GM23248 (cell line): ENCODE data around the gene IGFL4. TPM values are rescaled to one million over a fixed set of nuclear protein-coding genes. Genes with fewer than 3 reads are reported as not detected.

Experiments
- DNase-seq: peaks from one replicate; pipeline ENCODE4 v3.0.0-alpha.2; 2015
- H2AFZ ChIP-seq: fragments of 200-600 bp; sonication (generic); 2 replicates; pipeline ENCODE4 v1.6.1; 2016; ENCODE audit warnings: antibody characterized with exemption
- H3F3A ChIP-seq: fragments of 200-600 bp; sonication (generic); 2 replicates; pipeline ENCODE4 v1.6.1; 2016; ENCODE audit warnings: mild to moderate bottlenecking, antibody characterized with exemption, mixed run types; ENCODE audit not compliant: insufficient read depth
- H3K27ac ChIP-seq: fragments of 200-600 bp; sonication (generic); 2 replicates; pipeline ENCODE4 v1.5.1; 2016; ENCODE audit warnings: mild to moderate bottlenecking
- H3K27me3 ChIP-seq: fragments of 200-600 bp; sonication (generic); replicated peaks from 2 replicates; pipeline ENCODE4 v1.6.1; 2016; ENCODE audit warnings: mild to moderate bottlenecking; ENCODE audit not compliant: insufficient read depth
- H3K36me3 ChIP-seq: fragments of 200-600 bp; sonication (generic); 2 replicates; pipeline ENCODE4 v1.6.1; 2016; ENCODE audit warnings: low read depth, mild to moderate bottlenecking
- H3K4me1 ChIP-seq: fragments of 200-600 bp; sonication (generic); 2 replicates; pipeline ENCODE4 v1.6.1; 2016; ENCODE audit warnings: mild to moderate bottlenecking; ENCODE audit not compliant: insufficient read depth
- H3K4me2 ChIP-seq: fragments of 200-600 bp; sonication (generic); one replicate; pipeline ENCODE4 v1.6.1; 2016; ENCODE audit warnings: mild to moderate bottlenecking; ENCODE audit not compliant: unreplicated experiment
- H3K4me3 ChIP-seq: fragments of 200-600 bp; sonication (generic); 2 replicates; pipeline ENCODE4 v1.5.1; 2016; ENCODE audit warnings: mild to moderate bottlenecking
- H3K79me2 ChIP-seq: fragments of 200-600 bp; sonication (generic); 2 replicates; pipeline ENCODE4 v1.6.1; 2016; ENCODE audit warnings: mild to moderate bottlenecking; ENCODE audit not compliant: insufficient read depth
- H3K9ac ChIP-seq: fragments of 200-600 bp; sonication (generic); 2 replicates; pipeline ENCODE4 v1.6.1; 2016; ENCODE audit warnings: mild to moderate bottlenecking
- H3K9me2 ChIP-seq: fragments of 200-600 bp; sonication (generic); 2 replicates; pipeline ENCODE4 v1.6.1; 2016; ENCODE audit warnings: mixed run types, mild to moderate bottlenecking, moderate library complexity; ENCODE audit not compliant: insufficient read depth
- H3K9me3 ChIP-seq: fragments of 200-600 bp; sonication (generic); one replicate; pipeline ENCODE4 v1.6.1; 2017; ENCODE audit warnings: low read depth
- H4K20me1 ChIP-seq: fragments of 200-600 bp; sonication (generic); 2 replicates; pipeline ENCODE4 v1.6.0; 2016; ENCODE audit not compliant: insufficient read depth
- EZH2 ChIP-seq: fragments of 200-600 bp; sonication (generic); IDR thresholded peaks from 2 replicates; pipeline ENCODE4 v1.6.1; 2018; ENCODE audit warnings: antibody characterized with exemption, mild to moderate bottlenecking; ENCODE audit not compliant: insufficient read depth, poor library complexity, severe bottlenecking
- EZH2phosphoT487 ChIP-seq: fragments of 200-600 bp; sonication (generic); IDR thresholded peaks from 2 replicates; pipeline ENCODE4 v1.6.1; 2018; ENCODE audit warnings: antibody characterized with exemption, moderate library complexity, mild to moderate bottlenecking, low read depth; ENCODE audit not compliant: insufficient read depth
- WGBS, 2 experiments: methylation state at CpG; one replicate each; pipeline ENCODE4 v1.1.6; 2015 to 2017; ENCODE audit warnings: low lambda C conversion rate in 2 of 2, low coverage in 1 of 2; ENCODE audit errors: missing lambda C conversion rate in 2 of 2; 5-methylcytosine and 5-hydroxymethylcytosine counted together
- in situ Hi-C: fragments of 300-500 bp; cut with MboI; formaldehyde crosslinking; loops from 2 replicates; pipeline ENCODE4 v1.15.0; 2020
- polyA plus RNA-seq: library from polyadenylated mRNA; unstranded; fragments of >200 nt; fragmentation: Nextera tagmentation; extraction: Ambion mirVana; gene quantifications from 2 replicates; pipeline ENCODE4 v1.2.1, GENCODE V29; 2016
- total RNA-seq: library from RNA; depleted of rRNA; stranded (reverse); fragments of >200 nt; shearing (Covaris generic); gene quantifications from 2 replicates; pipeline ENCODE4 v1.2.3, GENCODE V29; 2014

IGFL4 gene
- total and polyA plus RNA-seq, 2 experiments from 2014 or later: not detected

DNA sequence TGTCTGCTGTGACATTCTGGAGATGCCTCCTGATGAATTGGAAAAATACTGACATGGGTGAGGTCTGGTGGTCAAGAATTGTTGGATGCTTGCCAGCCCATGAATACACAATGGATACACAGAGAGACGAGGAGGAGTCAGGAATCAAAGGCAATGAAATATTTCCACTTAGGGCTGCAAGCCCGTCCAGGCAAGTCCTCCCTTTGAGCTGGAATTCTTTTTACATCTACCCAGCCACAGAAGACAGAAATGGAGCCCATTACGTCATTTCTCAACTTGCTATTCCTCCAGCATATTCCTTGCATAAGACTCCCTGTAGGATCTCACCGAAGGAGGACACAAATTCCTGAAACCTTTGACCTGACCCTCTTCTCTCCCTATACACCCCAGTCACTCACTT lies 15.7 kb upstream of the IGFL4 start:
- H3K27ac ChIP-seq: no peak overlapping the region
- WGBS, 2 experiments: 33 to 34% methylated on average over 4 of the region's 4 CpGs
- no peak for TF ChIP-seq EZH2phosphoT487
- TF ChIP-seq EZH2: no peak
- no peaks in the 10 kb centered on the region for H3K4me1 ChIP-seq
- no peak for DNase-seq
- H3K4me2 ChIP-seq: no peak overlapping the region
- in situ Hi-C loops: no loop called here
- no peaks in the 10 kb centered on the region for H4K20me1 ChIP-seq
- H3K36me3 ChIP-seq: no peaks in the 10 kb centered on the region
- no peak overlapping the region for H2AFZ ChIP-seq
- H3K9me3 ChIP-seq: no peaks in the 10 kb centered on the region
- no peaks in the 10 kb centered on the region for H3F3A ChIP-seq
- no peak overlapping the region for H3K9ac ChIP-seq
- H3K9me2 ChIP-seq: no peaks in the 10 kb centered on the region
- peaks cover 81% of the 10 kb centered on the region for H3K27me3 ChIP-seq
- no peak overlapping the region for H3K4me3 ChIP-seq
- H3K79me2 ChIP-seq: no peaks in the 10 kb centered on the region

DNA sequence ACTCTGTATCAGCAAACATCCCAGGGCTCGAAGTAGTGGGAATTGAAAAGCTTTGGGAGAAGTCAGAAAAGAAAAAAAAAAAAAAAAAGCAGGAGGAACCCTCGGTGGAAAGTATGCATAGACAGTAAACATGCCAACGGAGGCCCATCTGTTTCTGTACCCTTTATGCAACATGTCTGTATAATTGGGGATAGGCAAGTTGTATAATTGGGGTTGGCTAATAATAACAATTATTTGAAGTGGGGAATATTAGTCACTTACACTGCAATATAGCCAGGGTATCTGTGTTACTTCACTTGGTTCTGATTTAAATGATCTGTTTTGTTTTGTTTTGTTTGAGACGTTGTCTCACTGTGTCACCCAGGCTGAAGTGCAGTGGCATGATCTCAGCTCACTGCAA lies 12.1 kb upstream of the IGFL4 start:
- Histone ChIP-seq H3K4me2 (no peak overlapping the region), H3F3A (no peaks in the 10 kb centered on the region), H3K27ac (no peak overlapping the region), H3K4me3 (no peak overlapping the region), H4K20me1 (no peaks in the 10 kb centered on the region), H3K9me2 (no peaks in the 10 kb centered on the region), H3K9me3 (no peaks in the 10 kb centered on the region), H2AFZ (no peak overlapping the region), H3K9ac (no peak overlapping the region), H3K36me3 (no peaks in the 10 kb centered on the region), H3K27me3 (peaks cover 79% of the 10 kb centered on the region), H3K4me1 (no peaks in the 10 kb centered on the region), H3K79me2 (no peaks in the 10 kb centered on the region)
- WGBS, 2 experiments: 11 to 20% methylated on average over 4 of the region's 4 CpGs
- TF ChIP-seq EZH2phosphoT487 (no peak), EZH2 (no peak)
- in situ Hi-C loops: no loop called here
- DNase-seq: no peak

DNA sequence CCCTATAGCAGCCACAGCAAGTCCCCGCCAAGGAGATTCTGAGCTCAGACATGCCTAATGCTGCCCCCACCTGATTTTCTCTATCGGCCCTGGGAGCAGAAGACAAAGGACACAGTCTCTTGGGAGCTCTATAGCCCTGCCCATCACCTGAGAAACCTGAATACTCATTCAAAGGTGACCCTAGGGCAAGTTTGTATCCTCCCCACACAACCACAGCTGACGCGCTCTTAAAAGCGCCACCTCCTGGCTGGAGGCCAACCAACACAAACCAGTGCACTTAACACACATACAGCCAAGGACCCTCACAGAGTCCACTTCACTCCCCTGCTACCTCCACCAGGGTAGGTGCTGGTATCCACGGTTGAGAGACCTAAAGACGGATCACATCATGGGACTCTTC lies 8.8 kb upstream of the IGFL4 start:
- Histone ChIP-seq H3K4me3 (no peak overlapping the region), H3K36me3 (no peaks in the 10 kb centered on the region), H2AFZ (no peak overlapping the region), H3F3A (no peaks in the 10 kb centered on the region), H3K79me2 (no peaks in the 10 kb centered on the region), H3K9ac (no peak overlapping the region), H3K27me3 (peaks cover 76% of the 10 kb centered on the region), H3K4me2 (no peak overlapping the region), H3K27ac (no peak overlapping the region), H3K9me3 (no peaks in the 10 kb centered on the region), H4K20me1 (no peaks in the 10 kb centered on the region), H3K4me1 (no peaks in the 10 kb centered on the region), H3K9me2 (no peaks in the 10 kb centered on the region)
- TF ChIP-seq EZH2 (no peak), EZH2phosphoT487 (no peak)
- no peak for DNase-seq
- 18 to 27% methylated on average over 7 of the region's 7 CpGs for WGBS, 2 experiments
- in situ Hi-C loops: no loop called here

DNA sequence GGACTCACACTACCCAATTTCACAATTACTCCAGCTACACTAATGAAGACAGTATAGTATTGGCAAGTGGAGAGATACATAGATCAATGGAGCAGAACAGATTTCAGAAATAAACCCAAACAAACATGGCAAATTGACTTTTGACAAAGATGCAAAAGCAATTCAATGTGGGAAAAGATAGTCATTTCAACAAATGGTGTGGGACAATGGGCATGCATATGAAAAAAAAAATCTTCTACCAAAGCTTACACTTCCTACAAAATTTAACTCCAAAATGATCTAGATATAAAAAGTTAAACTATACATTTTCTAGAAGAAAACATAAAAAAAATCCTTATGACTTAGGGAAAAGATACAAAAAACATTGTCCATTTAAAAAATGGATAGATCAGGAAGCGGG lies 2.7 kb upstream of the IGFL4 start:
- in situ Hi-C loops: no loop called here
- Histone ChIP-seq H3K9me3 (no peaks in the 10 kb centered on the region), H3K27me3 (peaks cover 84% of the 10 kb centered on the region), H2AFZ (no peak overlapping the region), H3K9me2 (no peaks in the 10 kb centered on the region), H4K20me1 (no peaks in the 10 kb centered on the region), H3K36me3 (no peaks in the 10 kb centered on the region), H3K27ac (no peak overlapping the region), H3K9ac (no peak overlapping the region), H3K4me3 (no peak overlapping the region), H3K79me2 (no peaks in the 10 kb centered on the region), H3K4me1 (no peaks in the 10 kb centered on the region), H3K4me2 (no peak overlapping the region), H3F3A (no peaks in the 10 kb centered on the region)
- 71 to 74% methylated on average over 1 of the region's 1 CpG for WGBS, 2 experiments
- TF ChIP-seq EZH2phosphoT487 (no peak), EZH2 (no peak)
- DNase-seq: no peak
